ENCODE results near the gene ABCA6.
"Not testable (repeated sequence)": the region's sequence is repeated elsewhere in the genome, so short reads cannot be mapped to it uniquely, and the experiment has no call there.

DNA sequence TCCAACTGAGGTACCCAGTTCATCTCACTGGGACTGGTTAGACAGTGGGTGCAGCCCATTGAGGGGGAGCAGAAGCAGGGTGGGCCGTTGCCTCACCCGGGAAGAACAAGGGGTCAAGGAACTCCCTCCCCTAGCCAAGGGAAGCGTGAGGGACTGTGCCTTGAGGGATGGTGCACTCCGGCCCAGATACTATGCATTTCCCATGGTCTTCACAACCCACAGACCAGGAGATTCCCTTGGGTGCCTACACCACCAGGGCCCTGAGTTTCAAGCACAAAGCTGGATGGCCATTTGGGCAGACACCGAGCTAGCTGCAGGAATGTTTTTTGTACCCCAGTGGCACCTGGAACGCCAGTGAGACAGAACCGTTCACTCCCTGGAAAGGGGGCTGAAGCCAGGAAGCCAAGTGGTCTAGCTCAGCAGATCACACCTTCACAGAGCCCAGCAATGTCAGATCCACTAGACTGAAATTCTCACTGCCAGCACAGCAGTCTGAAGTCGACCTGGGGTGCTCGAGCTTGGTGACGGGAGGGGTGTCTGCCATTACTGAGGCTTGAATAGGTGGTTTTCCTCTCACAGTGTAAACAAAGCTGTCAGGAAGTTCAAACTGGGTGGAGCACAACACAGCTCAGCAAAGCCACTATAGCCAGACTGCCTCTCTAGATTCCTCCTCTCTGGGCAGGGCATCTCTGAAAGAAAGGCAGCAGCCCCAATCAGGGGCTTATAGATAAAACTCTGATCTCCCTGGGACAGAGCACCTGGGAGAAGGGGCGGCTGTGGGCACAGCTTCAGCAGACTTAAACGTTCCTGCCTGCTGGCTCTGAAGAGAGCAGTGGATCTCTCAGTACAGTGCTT is 71.1 kb downstream of the ABCA6 start:
- TF ChIP-seq, protein P1, sequence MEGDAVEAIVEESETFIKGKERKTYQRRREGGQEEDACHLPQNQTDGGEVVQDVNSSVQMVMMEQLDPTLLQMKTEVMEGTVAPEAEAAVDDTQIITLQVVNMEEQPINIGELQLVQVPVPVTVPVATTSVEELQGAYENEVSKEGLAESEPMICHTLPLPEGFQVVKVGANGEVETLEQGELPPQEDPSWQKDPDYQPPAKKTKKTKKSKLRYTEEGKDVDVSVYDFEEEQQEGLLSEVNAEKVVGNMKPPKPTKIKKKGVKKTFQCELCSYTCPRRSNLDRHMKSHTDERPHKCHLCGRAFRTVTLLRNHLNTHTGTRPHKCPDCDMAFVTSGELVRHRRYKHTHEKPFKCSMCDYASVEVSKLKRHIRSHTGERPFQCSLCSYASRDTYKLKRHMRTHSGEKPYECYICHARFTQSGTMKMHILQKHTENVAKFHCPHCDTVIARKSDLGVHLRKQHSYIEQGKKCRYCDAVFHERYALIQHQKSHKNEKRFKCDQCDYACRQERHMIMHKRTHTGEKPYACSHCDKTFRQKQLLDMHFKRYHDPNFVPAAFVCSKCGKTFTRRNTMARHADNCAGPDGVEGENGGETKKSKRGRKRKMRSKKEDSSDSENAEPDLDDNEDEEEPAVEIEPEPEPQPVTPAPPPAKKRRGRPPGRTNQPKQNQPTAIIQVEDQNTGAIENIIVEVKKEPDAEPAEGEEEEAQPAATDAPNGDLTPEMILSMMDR (IDR thresholded peaks at IDR 0.05; ENCODE audit: low read depth, low read length, poor library complexity, severe bottlenecking): not testable (repeated sequence)
- not testable (repeated sequence) for TF ChIP-seq EZH2phosphoT487 (IDR thresholded peaks at IDR 0.05; ENCODE audit: borderline replicate concordance, low read length)
